CD8-positive, alpha-beta memory T cell (primary cell): ENCODE measurements around the gene PLEKHM3. TPM values are rescaled to one million over a fixed set of nuclear protein-coding genes. Genes with fewer than 3 reads are reported as not detected.

Experiments used
- CTCF ChIA-PET: fragments of 350-600 bp; sonication (Branson Sonifier 250); formaldehyde crosslinking; loops from one replicate; lab custom pipeline; 2021; ENCODE audit warnings: antibody characterized with exemption; lab: Charles Lee
- POLR2A ChIA-PET: fragments of 350-600 bp; sonication (Branson Sonifier 250); formaldehyde crosslinking; loops from one replicate; lab custom pipeline; 2021; ENCODE audit warnings: antibody characterized with exemption; lab: Charles Lee
- DNase-seq, 5 donors: peaks; one replicate each; pipeline versions ENCODE4 v3.0.0 to v3.0.0-alpha.2; 2020 to 2022; ENCODE audit warnings: mixed read lengths in 1 of 5
- H3K27ac ChIP-seq: one replicate; pipeline ENCODE4 v1.7.0; 2013; ENCODE audit warnings: low read depth, mild to moderate bottlenecking, low read length, moderate library complexity
- H3K27me3 ChIP-seq: 2 replicates; pipeline ENCODE4 v1.7.0; 2013; ENCODE audit warnings: low read length, mild to moderate bottlenecking; ENCODE audit not compliant: insufficient read depth, poor library complexity, severe bottlenecking
- H3K36me3 ChIP-seq: 2 replicates; pipeline ENCODE4 v1.7.0; 2013; ENCODE audit warnings: mild to moderate bottlenecking, low read length, moderate library complexity; ENCODE audit not compliant: insufficient read depth
- H3K4me1 ChIP-seq: 2 replicates; pipeline ENCODE4 v1.7.0; 2013; ENCODE audit warnings: mild to moderate bottlenecking, low read length, moderate library complexity; ENCODE audit not compliant: insufficient read depth
- H3K4me3 ChIP-seq: 2 replicates; pipeline ENCODE4 v1.7.0; 2013; ENCODE audit warnings: mild to moderate bottlenecking, low read length
- H3K9me3 ChIP-seq: 2 replicates; pipeline ENCODE4 v1.7.0; 2013; ENCODE audit warnings: mild to moderate bottlenecking, low read length
- H3K27ac Mint-ChIP-seq, 8 donors: one replicate each; pipeline ENCODE4 v1.8.0; 2020 to 2021; ENCODE audit warnings: mixed read lengths in 8 of 8, mild to moderate bottlenecking in 6 of 8, inconsistent platforms in 3 of 8, moderate library complexity in 3 of 8
- H3K27me3 Mint-ChIP-seq, 2 donors: one replicate each; pipeline ENCODE4 v1.8.0; 2020 to 2021; ENCODE audit warnings: mixed read lengths in 2 of 2, mild to moderate bottlenecking in 1 of 2, moderate library complexity in 1 of 2
- H3K36me3 Mint-ChIP-seq, 3 donors: one replicate each; pipeline ENCODE4 v1.8.0; 2020 to 2021; ENCODE audit warnings: mixed read lengths in 3 of 3, inconsistent platforms in 1 of 3, mild to moderate bottlenecking in 1 of 3
- H3K4me1 Mint-ChIP-seq, 3 donors: one replicate each; pipeline ENCODE4 v1.8.0; 2020 to 2021; ENCODE audit warnings: mixed read lengths in 3 of 3, inconsistent platforms in 1 of 3, mild to moderate bottlenecking in 1 of 3
- H3K4me3 Mint-ChIP-seq, 7 donors: one replicate each; pipeline ENCODE4 v1.8.0; 2020 to 2021; ENCODE audit warnings: mixed read lengths in 7 of 7, mild to moderate bottlenecking in 6 of 7, moderate library complexity in 4 of 7, inconsistent platforms in 2 of 7
- H3K9me3 Mint-ChIP-seq, 5 donors: one replicate each; pipeline ENCODE4 v1.8.0; 2020 to 2022; ENCODE audit warnings: mixed read lengths in 5 of 5, mild to moderate bottlenecking in 3 of 5, moderate library complexity in 2 of 5, inconsistent platforms in 1 of 5
- polyA plus RNA-seq: library from polyadenylated mRNA; unstranded; fragments of 300-500 nt; fragmentation: Illumina TruSeq; gene quantifications from one replicate; pipeline ENCODE4 v1.2.3, GENCODE V29; 2021
- total RNA-seq, 2 experiments: library from RNA; stranded (reverse); gene quantifications; one replicate each; pipeline ENCODE4 v1.2.3, GENCODE V29; 2021

The PLEKHM3 gene
- total and polyA plus RNA-seq, 3 experiments from 2014 or later, result 4.4 to 7.2 (median 6.9) TPM

DNA sequence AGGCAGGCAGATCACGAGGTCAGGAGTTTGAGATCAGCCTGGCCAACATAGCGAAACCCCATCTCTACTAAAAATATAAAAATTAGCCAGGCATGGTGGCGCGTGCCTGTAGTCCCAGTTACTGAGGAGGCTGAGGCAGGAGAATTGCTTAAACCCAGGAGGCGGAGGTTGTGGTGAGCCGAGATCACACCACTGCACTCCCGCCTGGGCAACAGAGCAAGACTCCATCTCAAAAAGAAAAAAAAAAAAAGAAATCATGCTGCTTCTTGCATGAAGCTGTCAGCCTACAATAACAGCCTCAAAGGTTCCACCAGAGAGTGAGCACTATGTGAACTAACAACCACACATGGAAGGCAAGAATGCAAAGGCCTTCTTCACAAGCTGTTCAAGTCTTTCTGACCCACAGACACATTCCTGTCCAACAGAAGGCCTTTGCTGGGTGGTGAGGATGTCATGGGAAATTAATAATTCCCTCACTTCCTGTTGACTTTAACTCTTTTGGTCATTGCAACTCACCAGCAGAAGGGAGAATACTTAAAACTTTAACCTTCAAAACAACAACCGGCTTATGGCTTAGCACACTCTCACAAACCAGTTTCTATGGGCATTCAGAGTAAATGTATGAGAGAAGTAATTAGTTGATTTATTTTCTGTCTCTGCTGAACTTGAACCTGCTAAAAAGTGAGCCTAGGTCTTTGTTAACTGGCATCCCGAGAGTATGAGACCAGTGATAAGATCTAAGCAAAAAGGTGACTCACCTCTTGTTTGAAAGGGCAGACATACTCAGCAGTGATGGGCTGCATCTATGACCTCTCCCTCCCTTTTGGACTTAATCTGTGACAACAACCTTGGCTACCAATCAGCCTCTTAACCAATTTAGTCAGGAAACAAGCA, 11.8 kb downstream of the PLEKHM3 start:
- Mint-ChIP-seq H3K27ac (peak overlapping the region in 2 of 8 donors; percentile 26 to 47), H3K27me3 (no peaks in the 10 kb centered on the region), H3K4me3 (no peak overlapping the region), H3K36me3 (peaks cover 0 to 14% (median 10%) of the 10 kb centered on the region in 3 donors), H3K9me3 (no peaks in the 10 kb centered on the region), H3K4me1 (peaks cover 41 to 60% (median 43%) of the 10 kb centered on the region in 3 donors)
- Histone ChIP-seq H3K4me1 (no peaks in the 10 kb centered on the region), H3K27me3 (no peaks in the 10 kb centered on the region), H3K36me3 (no peaks in the 10 kb centered on the region), H3K4me3 (no peak overlapping the region), H3K9me3 (no peaks in the 10 kb centered on the region), H3K27ac (no peak overlapping the region)
- no peak for DNase-seq
- ChIA-PET POLR2A (no interaction called here), CTCF (no interaction called here)

DNA sequence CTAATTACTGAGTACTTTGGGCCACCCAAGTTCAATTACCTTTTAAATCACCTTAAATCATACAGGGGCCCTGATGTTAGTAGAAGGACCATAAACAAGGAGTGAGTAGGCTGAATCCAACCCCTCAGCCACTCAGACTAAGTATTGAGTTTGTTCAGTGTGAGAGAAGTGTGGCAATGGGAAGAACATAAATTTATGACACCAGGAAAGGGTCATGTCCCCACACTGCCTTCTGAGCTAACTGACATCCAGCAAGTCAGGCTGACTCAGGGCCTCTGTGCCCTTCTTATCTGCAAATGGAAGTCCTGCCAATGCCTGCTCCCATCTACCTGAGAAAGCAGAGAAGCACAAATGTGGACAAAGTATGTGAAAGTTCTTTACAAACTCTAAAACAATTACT, 12.9 kb downstream of the PLEKHM3 start:
- no peaks in the 10 kb centered on the region for H3K27me3 ChIP-seq
- Mint-ChIP-seq H3K27me3 (no peaks in the 10 kb centered on the region), H3K4me3 (no peak overlapping the region), H3K36me3 (peaks cover 0 to 7% (median 6%) of the 10 kb centered on the region in 3 donors), H3K9me3 (no peaks in the 10 kb centered on the region), H3K4me1 (peaks cover 33 to 50% (median 36%) of the 10 kb centered on the region in 3 donors), H3K27ac (no peak overlapping the region)
- POLR2A ChIA-PET, result no interaction called here
- no peak overlapping the region for H3K27ac ChIP-seq
- H3K4me1 ChIP-seq, result no peaks in the 10 kb centered on the region
- no peak for DNase-seq
- CTCF ChIA-PET, result no interaction called here
- no peaks in the 10 kb centered on the region for H3K9me3 ChIP-seq
- no peaks in the 10 kb centered on the region for H3K36me3 ChIP-seq
- no peak overlapping the region for H3K4me3 ChIP-seq

DNA sequence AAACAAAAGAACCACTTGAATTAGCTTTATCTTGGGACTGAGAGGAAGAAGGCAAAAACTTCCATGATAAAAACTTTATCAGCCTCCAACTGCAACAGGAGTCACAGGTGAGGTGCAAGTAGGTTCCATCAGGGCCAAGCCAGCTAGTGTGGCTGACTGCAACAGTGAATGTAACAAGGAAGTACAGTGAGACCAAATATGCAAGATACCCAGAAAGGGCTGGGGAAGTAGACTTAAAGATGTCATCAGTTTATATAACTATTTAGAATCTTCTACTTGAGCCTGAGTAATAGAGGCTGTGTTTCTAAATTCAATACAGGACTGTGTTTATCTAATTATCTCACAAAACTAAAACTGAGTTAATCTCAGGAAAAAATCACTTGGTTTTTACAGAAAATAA, 14.8 kb downstream of the PLEKHM3 start:
- Mint-ChIP-seq H3K4me3 (no peak overlapping the region), H3K9me3 (no peaks in the 10 kb centered on the region), H3K4me1 (peaks cover 31 to 53% (median 39%) of the 10 kb centered on the region in 3 donors), H3K27me3 (no peaks in the 10 kb centered on the region), H3K27ac (no peak overlapping the region), H3K36me3 (peaks cover 0 to 12% (median 5%) of the 10 kb centered on the region in 3 donors)
- no peaks in the 10 kb centered on the region for H3K36me3 ChIP-seq
- ChIA-PET POLR2A (no interaction called here), CTCF (no interaction called here)
- no peak for DNase-seq
- H3K4me3 ChIP-seq, result no peak overlapping the region
- no peaks in the 10 kb centered on the region for H3K9me3 ChIP-seq
- no peaks in the 10 kb centered on the region for H3K27me3 ChIP-seq
- H3K27ac ChIP-seq, result no peak overlapping the region
- no peaks in the 10 kb centered on the region for H3K4me1 ChIP-seq

DNA sequence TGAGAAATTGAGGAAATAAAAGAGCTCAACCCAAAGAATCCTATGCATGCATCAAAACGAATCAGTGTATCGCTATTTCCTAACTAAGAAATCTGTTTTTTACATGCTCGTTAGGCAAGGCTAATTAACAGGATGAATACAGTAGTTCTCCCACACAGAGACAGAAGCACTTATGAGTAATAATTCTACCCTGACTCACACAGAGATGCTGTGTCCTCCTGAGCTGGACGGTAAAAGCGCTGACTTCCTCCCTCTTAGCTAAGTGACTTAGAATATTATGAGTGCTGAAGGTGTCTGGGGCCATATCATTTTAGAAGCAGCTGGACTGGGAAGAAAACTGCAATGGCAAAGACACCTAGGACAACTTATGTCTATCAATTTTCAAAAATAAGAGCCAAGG, 18.5 kb downstream of the PLEKHM3 start:
- H3K4me1 Mint-ChIP-seq, result peaks cover 16 to 42% (median 39%) of the 10 kb centered on the region in 3 donors

DNA sequence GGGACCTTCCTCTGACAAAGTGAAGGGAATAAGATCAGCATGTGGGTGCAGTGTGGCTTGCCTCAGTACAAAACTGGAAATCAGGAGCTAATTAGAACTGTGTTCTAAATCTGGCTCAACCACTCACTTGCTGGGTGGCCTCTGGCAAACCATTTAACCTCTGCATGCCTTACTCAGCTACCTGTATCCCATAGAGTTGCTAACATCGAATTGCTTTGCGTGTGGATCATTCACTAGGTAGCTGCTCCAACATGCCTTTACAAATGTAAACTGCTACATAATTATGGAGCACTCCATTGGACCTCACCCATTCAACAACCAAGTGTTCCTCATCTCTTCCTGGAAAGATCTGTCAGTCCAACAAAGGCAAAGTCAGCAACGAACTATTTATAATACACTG, 19.0 kb downstream of the PLEKHM3 start:
- Mint-ChIP-seq H3K4me1 (peaks cover 16 to 40% (median 39%) of the 10 kb centered on the region in 3 donors), H3K27ac (no peak overlapping the region), H3K9me3 (no peaks in the 10 kb centered on the region), H3K36me3 (peaks cover 0 to 15% (median 14%) of the 10 kb centered on the region in 3 donors), H3K4me3 (no peak overlapping the region), H3K27me3 (no peaks in the 10 kb centered on the region)
- Histone ChIP-seq H3K4me3 (no peak overlapping the region), H3K36me3 (peaks cover under 1% of the 10 kb centered on the region), H3K9me3 (no peaks in the 10 kb centered on the region), H3K27me3 (no peaks in the 10 kb centered on the region), H3K4me1 (no peaks in the 10 kb centered on the region), H3K27ac (no peak overlapping the region)
- ChIA-PET POLR2A (no interaction called here), CTCF (interaction anchor here (0.6 to 1.3 kb wide), 2 partner anchors 28 to 419 kb away, joined by 3 to 4 read pairs; no protein-coding TSS in a partner anchor)
- no peak for DNase-seq

More for the DNA sequence above, 18.5 kb downstream of the PLEKHM3 start:
- H3K9me3 ChIP-seq, result no peaks in the 10 kb centered on the region
- Mint-ChIP-seq H3K27ac (peak overlapping the region in 1 of 8 donors; percentile 39), H3K9me3 (no peaks in the 10 kb centered on the region), H3K4me3 (no peak overlapping the region), H3K36me3 (peaks cover 0 to 14% (median 9%) of the 10 kb centered on the region in 3 donors), H3K27me3 (no peaks in the 10 kb centered on the region)
- H3K27me3 ChIP-seq, result no peaks in the 10 kb centered on the region
- no peak for DNase-seq
- no peak overlapping the region for H3K27ac ChIP-seq
- no peak overlapping the region for H3K4me3 ChIP-seq
- H3K36me3 ChIP-seq, result no peaks in the 10 kb centered on the region
- H3K4me1 ChIP-seq, result no peaks in the 10 kb centered on the region
- ChIA-PET CTCF (interaction anchor here (1.3 kb wide), 1 partner anchor 27 kb away, joined by 4 read pairs; no protein-coding TSS in a partner anchor), POLR2A (no interaction called here)

DNA sequence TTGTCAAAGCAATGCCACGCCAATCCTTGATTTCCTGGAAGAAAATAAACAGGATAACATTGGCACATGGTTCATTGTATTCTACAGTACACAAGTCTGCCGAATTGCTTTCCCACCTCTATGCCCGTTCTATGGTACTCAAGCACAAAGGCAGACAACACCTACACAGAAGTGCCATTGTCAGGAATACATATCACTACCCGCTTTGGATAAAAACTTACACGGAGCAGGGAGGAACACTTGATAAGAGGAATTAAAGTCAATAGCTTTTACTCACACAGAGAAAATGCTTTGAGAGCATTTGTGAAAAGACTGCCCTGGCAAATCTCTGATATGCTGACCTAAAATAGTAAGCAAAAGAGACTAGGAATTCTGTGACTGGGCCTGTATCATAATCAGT, 23.4 kb downstream of the PLEKHM3 start:
- Histone ChIP-seq H3K9me3 (no peaks in the 10 kb centered on the region), H3K36me3 (peaks cover 5% of the 10 kb centered on the region), H3K4me3 (no peak overlapping the region), H3K4me1 (no peaks in the 10 kb centered on the region), H3K27me3 (no peaks in the 10 kb centered on the region), H3K27ac (no peak overlapping the region)
- no peak overlapping the region for H3K27ac Mint-ChIP-seq
- no peaks in the 10 kb centered on the region for H3K9me3 Mint-ChIP-seq
- CTCF ChIA-PET, result no interaction called here
- H3K36me3 Mint-ChIP-seq, result peaks cover 20 to 42% (median 26%) of the 10 kb centered on the region in 3 donors
- no peaks in the 10 kb centered on the region for H3K27me3 Mint-ChIP-seq
- peaks cover 4 to 37% (median 29%) of the 10 kb centered on the region in 3 donors for H3K4me1 Mint-ChIP-seq
- H3K4me3 Mint-ChIP-seq, result no peak overlapping the region
- POLR2A ChIA-PET, result no interaction called here
- DNase-seq, result no peak

DNA sequence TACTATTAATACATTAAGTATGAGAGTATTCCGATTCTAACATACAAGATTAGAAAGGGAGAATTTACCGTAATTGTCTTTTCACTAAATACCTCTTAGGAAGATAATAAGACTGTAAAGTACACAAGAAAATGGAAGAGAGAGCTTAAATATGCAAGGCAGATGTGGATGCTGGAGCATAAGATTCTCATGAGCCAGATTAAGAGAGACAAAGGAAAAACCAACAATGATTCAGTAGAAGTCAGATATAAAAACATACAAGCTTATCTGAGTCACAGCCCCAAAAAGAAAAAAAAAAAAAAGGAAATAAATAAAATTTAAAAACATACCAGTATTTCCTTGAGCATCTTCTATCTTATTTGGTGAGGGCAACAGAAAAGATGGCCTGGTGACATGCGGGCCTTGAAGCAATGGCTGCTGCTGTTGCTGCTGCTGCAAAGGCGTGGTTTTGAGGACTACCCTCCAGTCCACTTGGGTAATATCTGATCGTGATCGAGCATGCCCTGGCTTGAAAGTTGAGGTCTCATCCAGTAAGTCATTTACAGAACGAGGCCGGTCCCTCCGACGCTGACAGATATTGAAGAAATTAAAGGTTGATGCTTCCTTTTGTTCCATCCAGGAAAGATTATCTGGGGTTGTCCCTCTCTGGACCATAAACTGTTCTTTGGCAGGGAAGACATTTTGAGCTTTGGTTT, 24.5 kb downstream of the PLEKHM3 start:
- Mint-ChIP-seq H3K9me3 (no peaks in the 10 kb centered on the region), H3K4me3 (no peak overlapping the region), H3K4me1 (peaks cover 10 to 40% (median 32%) of the 10 kb centered on the region in 3 donors), H3K27me3 (no peaks in the 10 kb centered on the region), H3K36me3 (peaks cover 20 to 48% (median 32%) of the 10 kb centered on the region in 3 donors), H3K27ac (peak overlapping the region in 1 of 8 donors; percentile 55)
- Histone ChIP-seq H3K27me3 (no peaks in the 10 kb centered on the region), H3K27ac (no peak overlapping the region), H3K9me3 (no peaks in the 10 kb centered on the region), H3K36me3 (peaks cover 5% of the 10 kb centered on the region), H3K4me1 (no peaks in the 10 kb centered on the region), H3K4me3 (no peak overlapping the region)
- ChIA-PET CTCF (no interaction called here), POLR2A (no interaction called here)
- DNase-seq, result no peak

DNA sequence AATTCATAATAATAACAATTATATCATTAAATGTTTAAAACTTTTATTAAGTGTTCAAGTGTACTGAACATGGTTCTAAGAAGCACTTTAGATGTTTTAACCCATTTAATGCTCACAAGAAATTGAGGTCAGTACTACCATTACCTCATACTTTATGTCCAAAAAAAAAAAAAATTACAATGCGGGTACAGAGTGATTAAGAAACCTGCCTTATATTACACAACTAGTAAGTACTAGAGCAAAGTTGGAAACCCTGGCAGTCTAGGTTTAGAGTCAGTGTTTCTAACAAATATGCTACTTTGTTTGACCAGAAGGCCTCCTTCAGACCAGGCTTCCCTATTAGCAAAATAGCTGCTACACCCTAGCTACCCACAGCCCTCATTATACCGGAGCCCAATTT, 28.5 kb downstream of the PLEKHM3 start:
- ChIA-PET POLR2A (no interaction called here), CTCF (no interaction called here)
- Histone ChIP-seq H3K4me3 (no peak overlapping the region), H3K36me3 (peaks cover 5% of the 10 kb centered on the region), H3K27ac (no peak overlapping the region), H3K9me3 (no peaks in the 10 kb centered on the region), H3K27me3 (no peaks in the 10 kb centered on the region), H3K4me1 (no peaks in the 10 kb centered on the region)
- Mint-ChIP-seq H3K4me3 (no peak overlapping the region), H3K9me3 (no peaks in the 10 kb centered on the region), H3K27ac (no peak overlapping the region), H3K4me1 (peaks cover 21 to 56% (median 40%) of the 10 kb centered on the region in 3 donors), H3K27me3 (no peaks in the 10 kb centered on the region), H3K36me3 (peaks cover 20 to 52% (median 29%) of the 10 kb centered on the region in 3 donors)
- no peak for DNase-seq
